HG02885 (cell line): ENCODE results near the gene UBN2.

Source experiments
- ATAC-seq: cut with Tn5 transposase; IDR thresholded peaks from one replicate; pipeline ENCODE4 v1.9.1; 2021; ENCODE audit warnings: mild to moderate bottlenecking; ENCODE audit not compliant: unreplicated experiment, poor library complexity

The UBN2 gene

GRCh38 chr7:139231513-139232376 is 708 bp downstream of the UBN2 start:
- peak; percentile 32 for ATAC-seq

- ATAC-seq = no peak
These were observed 1.3 kb downstream of the UBN2 start for GRCh38 chr7:139232377-139232717.

GRCh38 chr7:139232904-139233303 is 1.9 kb downstream of the UBN2 start:
- no peak for ATAC-seq

- no peak for ATAC-seq
These were observed 10.2 kb downstream of the UBN2 start for GRCh38 chr7:139241258-139241657.

- no peak for ATAC-seq
These were observed 11.8 kb downstream of the UBN2 start for GRCh38 chr7:139242741-139243281.

- no peak for ATAC-seq
These were observed 14.4 kb downstream of the UBN2 start for GRCh38 chr7:139245401-139245800.

GRCh38 chr7:139246494-139246893 is 15.5 kb downstream of the UBN2 start:
- no peak for ATAC-seq

- no peak for ATAC-seq
These were observed 15.9 kb downstream of the UBN2 start for GRCh38 chr7:139246905-139247304.

- no peak for ATAC-seq
These were observed 18.3 kb downstream of the UBN2 start for GRCh38 chr7:139249179-139249810.

GRCh38 chr7:139252451-139252850 is 21.4 kb downstream of the UBN2 start:
- no peak for ATAC-seq

- no peak for ATAC-seq
These were observed 23.2 kb downstream of the UBN2 start for GRCh38 chr7:139254281-139254680.

GRCh38 chr7:139254728-139255127 is 23.7 kb downstream of the UBN2 start:
- ATAC-seq = no peak

GRCh38 chr7:139255290-139255689 is 24.3 kb downstream of the UBN2 start:
- ATAC-seq = no peak

GRCh38 chr7:139259142-139259541 is 28.1 kb downstream of the UBN2 start:
- no peak for ATAC-seq

GRCh38 chr7:139264220-139264619 is 33.2 kb downstream of the UBN2 start:
- no peak for ATAC-seq

- no peak for ATAC-seq
These were observed 34.6 kb downstream of the UBN2 start for GRCh38 chr7:139265673-139266072.

GRCh38 chr7:139271718-139272628 is 40.9 kb downstream of the UBN2 start:
- ATAC-seq = no peak

- no peak for ATAC-seq
These were observed 53.3 kb downstream of the UBN2 start for GRCh38 chr7:139284252-139284896.

- no peak for ATAC-seq
These were observed 55.1 kb downstream of the UBN2 start for GRCh38 chr7:139286144-139286543.

- ATAC-seq = no peak
These were observed 61.8 kb downstream of the UBN2 start for GRCh38 chr7:139292821-139293220.
